K562 (cell line): ENCODE data around the gene ST6GALNAC1. TPM values are rescaled to one million over a fixed set of nuclear protein-coding genes. Genes with fewer than 3 reads are reported as not detected.

ENCODE experiments used
- ARID3A ChIP-seq: IDR thresholded peaks from 2 replicates; pipeline ENCODE4 v1.6.1; 2012; ENCODE audit warnings: low read depth, low read length, improper control_type of control experiment, borderline replicate concordance
- BRCA1 ChIP-seq, 2 experiments: fragments of 450-650 bp in 1 of 2; sonication (generic) in 1 of 2; formaldehyde crosslinking in 1 of 2; IDR thresholded peaks; 2 replicates each; pipeline versions ENCODE4 v1.5.0 to v1.6.1; 2017 to 2020; ENCODE audit warnings: mild to moderate bottlenecking in 1 of 2, missing genetic modification reagents in 1 of 2
- CAMTA2 ChIP-seq: fragments of 250-450 bp; sonication (Bioruptor Pico); conservative IDR thresholded peaks from 2 replicates; pipeline ENCODE4 v1.5.1; 2022
- CXXC5 ChIP-seq: fragments of 250-450 bp; sonication (Bioruptor Pico); IDR thresholded peaks from 2 replicates; pipeline ENCODE4 v1.8.0; 2022; ENCODE audit warnings: inconsistent platforms, mild to moderate bottlenecking, moderate library complexity
- ERF ChIP-seq: fragments of 450-650 bp; formaldehyde crosslinking; IDR thresholded peaks from 2 replicates; pipeline ENCODE4 v1.4.0; 2020; ENCODE audit warnings: mild to moderate bottlenecking, mixed read lengths
- FOXM1 ChIP-seq, 2 experiments: fragments of 450-650 bp in 1 of 2; sonication (generic) in 1 of 2; formaldehyde crosslinking in 1 of 2; IDR thresholded peaks; 2 replicates each; pipeline versions ENCODE4 v1.6.1 to v1.9.0; 2017 to 2022; ENCODE audit warnings: low read depth in 2 of 2, mild to moderate bottlenecking in 2 of 2, missing genetic modification reagents in 1 of 2, moderate library complexity in 1 of 2
- KLF16 ChIP-seq: IDR thresholded peaks from 2 replicates; pipeline ENCODE4 v1.6.1; 2016; ENCODE audit warnings: antibody characterized with exemption
- NKRF ChIP-seq: fragments of 450-650 bp; IDR thresholded peaks from 2 replicates; pipeline ENCODE4 v1.6.1; 2016; ENCODE audit warnings: borderline replicate concordance
- NR2F6 ChIP-seq: fragments of 450-650 bp; formaldehyde crosslinking; IDR thresholded peaks from 2 replicates; pipeline ENCODE4 v1.4.0; 2020; ENCODE audit warnings: mild to moderate bottlenecking
- PHF20 ChIP-seq: fragments of 450-650 bp; IDR thresholded peaks from 2 replicates; pipeline ENCODE4 v1.6.1; 2018; ENCODE audit not compliant: partially characterized antibody
- TCF3 ChIP-seq: sonication (generic); formaldehyde crosslinking; IDR thresholded peaks from 2 replicates; pipeline ENCODE4 v1.4.0; 2020; ENCODE audit warnings: mild to moderate bottlenecking, missing genetic modification reagents
- ZNF124 ChIP-seq: sonication (generic); formaldehyde crosslinking; IDR thresholded peaks from 2 replicates; pipeline ENCODE4 v1.8.1; 2022; ENCODE audit warnings: missing genetic modification reagents
- ZNF408 ChIP-seq: fragments of 250-450 bp; sonication (Bioruptor Pico); IDR thresholded peaks from 2 replicates; pipeline ENCODE4 v1.4.0; 2020; ENCODE audit warnings: low read depth, mild to moderate bottlenecking, moderate library complexity
- ZNF77 ChIP-seq: fragments of 250-450 bp; sonication (Bioruptor Pico); IDR thresholded peaks from 2 replicates; pipeline ENCODE4 v1.5.0; 2020
- polyA plus RNA-seq, 8 experiments: library from polyadenylated mRNA; depleted of rRNA in 4 of 8; stranded (reverse) in 5 of 8; unstranded in 3 of 8; fragments of >200 nt; fragmentation: Nextera tagmentation in 2 of 8; fragmentation: Illumina TruSeq in 1 of 8; extraction: Ambion mirVana in 2 of 8; extraction: Trizol in 1 of 8; gene quantifications; 2 replicates each; pipeline versions ENCODE4 v1.2.1 to v1.2.3, GENCODE V29; 2011 to 2014; ENCODE audit warnings: inconsistent platforms in 1 of 8, missing spikeins in 1 of 8
- total RNA-seq, 7 experiments: library from RNA; depleted of rRNA in 6 of 7; stranded (reverse); fragments of >200 nt in 6 of 7; fragmentation: Illumina TruSeq in 2 of 7; extraction: Trizol in 2 of 7; gene quantifications; 2 replicates each; pipeline versions ENCODE4 v1.2.1 to v1.2.3, GENCODE V29; 2011 to 2021; ENCODE audit warnings: low replicate concordance in 1 of 7
- TF ChIP-seq, protein P1 (sequence below): fragments of 250-450 bp; sonication (Bioruptor Pico); IDR thresholded peaks from 2 replicates; pipeline ENCODE4 v1.8.0; 2022; ENCODE audit warnings: inconsistent platforms, mild to moderate bottlenecking, moderate library complexity, borderline replicate concordance
- TF ChIP-seq, protein P2 (sequence below), 2 experiments: fragments of 200-800 bp in 1 of 2; sonication (Bioruptor generic) in 1 of 2; sonication (generic) in 1 of 2; formaldehyde crosslinking in 1 of 2; IDR thresholded peaks in 1 of 2; conservative IDR thresholded peaks in 1 of 2; 2 replicates each; pipeline versions ENCODE4 v1.5.0 to v1.6.1; 2016 to 2020; ENCODE audit warnings: missing compliant biosample characterization in 1 of 2, missing genetic modification characterization in 1 of 2, missing genetic modification reagents in 1 of 2
- TF ChIP-seq, protein P3 (sequence below): sonication (generic); formaldehyde crosslinking; IDR thresholded peaks from 2 replicates; pipeline ENCODE4 v1.8.0; 2022; ENCODE audit warnings: mild to moderate bottlenecking, low read depth, missing genetic modification reagents

The ST6GALNAC1 gene
- total and polyA plus RNA-seq, 9 of the 15 experiments (the other 6 are each of a cell fraction or from before 2014, with no cell fraction given), result 20.6 to 68.4 (median 50.5) TPM

- TF ChIP-seq, protein P1, sequence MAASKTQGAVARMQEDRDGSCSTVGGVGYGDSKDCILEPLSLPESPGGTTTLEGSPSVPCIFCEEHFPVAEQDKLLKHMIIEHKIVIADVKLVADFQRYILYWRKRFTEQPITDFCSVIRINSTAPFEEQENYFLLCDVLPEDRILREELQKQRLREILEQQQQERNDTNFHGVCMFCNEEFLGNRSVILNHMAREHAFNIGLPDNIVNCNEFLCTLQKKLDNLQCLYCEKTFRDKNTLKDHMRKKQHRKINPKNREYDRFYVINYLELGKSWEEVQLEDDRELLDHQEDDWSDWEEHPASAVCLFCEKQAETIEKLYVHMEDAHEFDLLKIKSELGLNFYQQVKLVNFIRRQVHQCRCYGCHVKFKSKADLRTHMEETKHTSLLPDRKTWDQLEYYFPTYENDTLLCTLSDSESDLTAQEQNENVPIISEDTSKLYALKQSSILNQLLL (CRISPR knock-in tag), result no peak
- TF ChIP-seq BRCA1 (IDR thresholded peaks at IDR 0.05) (no peak), BRCA1 (CRISPR knock-in tag; IDR thresholded peaks at IDR 0.05) (no peak), ZNF408 (CRISPR knock-in tag) (no peak), NR2F6 (CRISPR knock-in tag) (no peak), ZNF77 (no peak), NKRF (0 out of 2 replicates have a peak, but pooled peaks have one; percentile 61), ARID3A (peak; percentile 95; the same call in 1 of the 2 replicates), KLF16 (no peak), TCF3 (CRISPR knock-in tag) (no peak), ZNF124 (CRISPR knock-in tag) (no peak), PHF20 (peak; percentile 29), ERF (no peak), CAMTA2 (CRISPR knock-in tag) (no peak), FOXM1 (IDR thresholded peaks at IDR 0.05; ENCODE audit: low read depth) (peak; percentile 50; the same call in 1 of the 2 replicates), FOXM1 (CRISPR knock-in tag; IDR thresholded peaks at IDR 0.05; ENCODE audit: low read depth) (no peak), CXXC5 (CRISPR knock-in tag) (peak; percentile 99)
- TF ChIP-seq, protein P2, sequence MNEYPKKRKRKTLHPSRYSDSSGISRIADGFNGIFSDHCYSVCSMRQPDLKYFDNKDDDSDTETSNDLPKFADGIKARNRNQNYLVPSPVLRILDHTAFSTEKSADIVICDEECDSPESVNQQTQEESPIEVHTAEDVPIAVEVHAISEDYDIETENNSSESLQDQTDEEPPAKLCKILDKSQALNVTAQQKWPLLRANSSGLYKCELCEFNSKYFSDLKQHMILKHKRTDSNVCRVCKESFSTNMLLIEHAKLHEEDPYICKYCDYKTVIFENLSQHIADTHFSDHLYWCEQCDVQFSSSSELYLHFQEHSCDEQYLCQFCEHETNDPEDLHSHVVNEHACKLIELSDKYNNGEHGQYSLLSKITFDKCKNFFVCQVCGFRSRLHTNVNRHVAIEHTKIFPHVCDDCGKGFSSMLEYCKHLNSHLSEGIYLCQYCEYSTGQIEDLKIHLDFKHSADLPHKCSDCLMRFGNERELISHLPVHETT (CRISPR knock-in tag; conservative IDR thresholded peaks at IDR 0.05 in 1 of 2, IDR thresholded peaks at IDR 0.05 in 1 of 2), result peak in 1 of 2 experiments; percentile 64; a peak in 2 of 4 replicates
- TF ChIP-seq, protein P3, sequence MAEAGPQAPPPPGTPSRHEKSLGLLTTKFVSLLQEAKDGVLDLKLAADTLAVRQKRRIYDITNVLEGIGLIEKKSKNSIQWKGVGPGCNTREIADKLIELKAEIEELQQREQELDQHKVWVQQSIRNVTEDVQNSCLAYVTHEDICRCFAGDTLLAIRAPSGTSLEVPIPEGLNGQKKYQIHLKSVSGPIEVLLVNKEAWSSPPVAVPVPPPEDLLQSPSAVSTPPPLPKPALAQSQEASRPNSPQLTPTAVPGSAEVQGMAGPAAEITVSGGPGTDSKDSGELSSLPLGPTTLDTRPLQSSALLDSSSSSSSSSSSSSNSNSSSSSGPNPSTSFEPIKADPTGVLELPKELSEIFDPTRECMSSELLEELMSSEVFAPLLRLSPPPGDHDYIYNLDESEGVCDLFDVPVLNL (CRISPR knock-in tag), result 0 out of 2 replicates have a peak, but pooled peaks have one; percentile 43
These were observed 27.8 kb upstream of the ST6GALNAC1 start (continued) for GRCh38 chr17:76671123-76671911.
